ENCODE results near the gene VTA1.

- TF ChIP-seq CTCF (IDR thresholded peaks at IDR 0.05), result no peak
- TF ChIP-seq POLR2AphosphoS5 (IDR thresholded peaks at IDR 0.05), result no peak
- no peak for TF ChIP-seq POLR2A (IDR thresholded peaks at IDR 0.05)
Measured at GRCh38 chr6:142178129-142178528, 31.1 kb downstream of the VTA1 start.

Measured in stomach (tissue), 4 donors.